Measurements from ENCODE around the gene C1QTNF1. TPM values are rescaled to one million over a fixed set of nuclear protein-coding genes. Genes with fewer than 3 reads are reported as not detected.

The C1QTNF1 gene
- total RNA-seq, 4 donors from 2014 or later, result 15.7 to 38.1 (median 23.5) TPM

- H3K27ac ChIP-seq, result no peak overlapping the region
- no peak for TF ChIP-seq CTCF (IDR thresholded peaks at IDR 0.05)
- TF ChIP-seq EP300 (IDR thresholded peaks at IDR 0.05), result no peak
- TF ChIP-seq POLR2AphosphoS5 (IDR thresholded peaks at IDR 0.05), result no peak
- TF ChIP-seq POLR2A (IDR thresholded peaks at IDR 0.05), result no peak
- 74% methylated on average over 15 of the region's 20 CpGs for WGBS
- H3K36me3 ChIP-seq, result peaks cover 89% of the 10 kb centered on the region
- no peak for DNase-seq (ENCODE audit: low spot score in 2 of 2)
- H3K9me3 ChIP-seq, result no peaks in the 10 kb centered on the region
- H3K4me1 ChIP-seq, result no peaks in the 10 kb centered on the region
- no peak overlapping the region for H3K4me3 ChIP-seq
- H3K27me3 ChIP-seq, result no peaks in the 10 kb centered on the region
These were observed 57.8 kb downstream of the C1QTNF1 start for GRCh38 chr17:79081571-79082276.

- Histone ChIP-seq H3K27me3 (no peaks in the 10 kb centered on the region), H3K4me3 (no peak overlapping the region), H3K9me3 (no peaks in the 10 kb centered on the region), H3K27ac (no peak overlapping the region), H3K4me1 (no peaks in the 10 kb centered on the region), H3K36me3 (peaks cover 93% of the 10 kb centered on the region)
- no peak for DNase-seq (ENCODE audit: low spot score in 2 of 2)
- 54% methylated on average over 17 of the region's 41 CpGs for WGBS
- TF ChIP-seq CTCF (IDR thresholded peaks at IDR 0.05), result peak; percentile 58 to 86
- no peak for TF ChIP-seq EP300 (IDR thresholded peaks at IDR 0.05)
These were observed 58.6 kb downstream of the C1QTNF1 start for GRCh38 chr17:79082311-79083190.

- no peak overlapping the region for H3K27ac ChIP-seq
- DNase-seq (ENCODE audit: low spot score in 2 of 2), result no peak
- TF ChIP-seq EP300 (IDR thresholded peaks at IDR 0.05) (no peak), POLR2AphosphoS5 (IDR thresholded peaks at IDR 0.05) (no peak), POLR2A (IDR thresholded peaks at IDR 0.05) (no peak), CTCF (IDR thresholded peaks at IDR 0.05) (no peak)
- 89% methylated on average over 21 of the region's 28 CpGs for WGBS
- no peaks in the 10 kb centered on the region for H3K9me3 ChIP-seq
- no peaks in the 10 kb centered on the region for H3K4me1 ChIP-seq
- H3K4me3 ChIP-seq, result no peak overlapping the region
- peaks cover 86% of the 10 kb centered on the region for H3K36me3 ChIP-seq
- no peaks in the 10 kb centered on the region for H3K27me3 ChIP-seq
These were observed 59.4 kb downstream of the C1QTNF1 start for GRCh38 chr17:79083191-79083971.

- no peak for TF ChIP-seq EP300 (IDR thresholded peaks at IDR 0.05)
- no peak for TF ChIP-seq CTCF (IDR thresholded peaks at IDR 0.05)
- no peak for TF ChIP-seq POLR2AphosphoS5 (IDR thresholded peaks at IDR 0.05)
- TF ChIP-seq POLR2A (IDR thresholded peaks at IDR 0.05), result no peak
- WGBS, result 91% methylated on average over 30 of the region's 31 CpGs
These were observed 60.6 kb downstream of the C1QTNF1 start for GRCh38 chr17:79084291-79085153.

More at GRCh38 chr17:79084291-79085153, 60.6 kb downstream of the C1QTNF1 start:
- H3K36me3 ChIP-seq, result peaks cover 75% of the 10 kb centered on the region
- H3K9me3 ChIP-seq, result no peaks in the 10 kb centered on the region
- no peak overlapping the region for H3K27ac ChIP-seq
- peaks cover under 1% of the 10 kb centered on the region for H3K4me1 ChIP-seq
- no peak overlapping the region for H3K4me3 ChIP-seq
- no peaks in the 10 kb centered on the region for H3K27me3 ChIP-seq
- DNase-seq (ENCODE audit: low spot score in 2 of 2), result no peak

Data from suprapubic skin (tissue), 4 donors.